Left lung (tissue), 14 donors: Measurements from ENCODE around the gene AKAP7. TPM values are rescaled to one million over a fixed set of nuclear protein-coding genes. Genes with fewer than 3 reads are reported as not detected.
"Not testable (repeated sequence)": the region's sequence is repeated elsewhere in the genome, so short reads cannot be mapped to it uniquely, and the experiment has no call there.

Experiments
- ATAC-seq: fragments of 200-7000 bp; cut with Tn5 transposase; one replicate; pipeline ENCODE4 v1.9.1; 2020; ENCODE audit warnings: moderate library complexity
- DNase-seq, 4 donors: peaks; one replicate each; pipeline ENCODE4 v3.0.0-alpha.2; 2013 to 2020
- H3K27ac ChIP-seq, 2 donors: fragments of 200-600 bp; sonication (generic) in 1 of 2; one replicate each; pipeline versions ENCODE4 v1.5.0 to v1.8.0; 2020 to 2021
- H3K27me3 ChIP-seq, 2 donors: fragments of 200-600 bp; sonication (generic) in 1 of 2; one replicate each; pipeline versions ENCODE4 v1.5.0 to v1.8.0; 2020 to 2021
- H3K36me3 ChIP-seq, 2 donors: fragments of 200-600 bp; sonication (generic) in 1 of 2; one replicate each; pipeline versions ENCODE4 v1.5.0 to v1.8.0; 2020 to 2021
- H3K4me1 ChIP-seq, 2 donors: fragments of 200-600 bp; one replicate each; pipeline ENCODE4 v1.8.0; 2021
- H3K4me3 ChIP-seq, 2 donors: fragments of 200-600 bp; sonication (generic) in 1 of 2; one replicate each; pipeline versions ENCODE4 v1.5.0 to v1.8.0; 2020 to 2021; ENCODE audit warnings: mild to moderate bottlenecking in 1 of 2
- H3K9me3 ChIP-seq, 2 donors: fragments of 200-600 bp; sonication (generic) in 1 of 2; one replicate each; pipeline versions ENCODE4 v1.5.0 to v1.8.0; 2020 to 2021
- CTCF ChIP-seq, 2 donors: fragments of 200-600 bp; sonication (generic) in 1 of 2; IDR thresholded peaks; one replicate each; pipeline versions ENCODE4 v1.5.0 to v1.8.0; 2021; ENCODE audit warnings: antibody characterized with exemption in 2 of 2
- intact Hi-C, 2 donors: fragments of 100-400 bp; cut with DNase I; formaldehyde crosslinking; loops; one replicate each; pipeline versions ENCODE4 v1.11.2 to v1.14.2; 2022
- long read RNA-seq, 12 donors: library from polyadenylated mRNA in 2 of 12; unstranded in 2 of 12; transcript quantifications; one replicate each; pipeline ENCODE4 v2.0.0 and lab custom pipeline, GENCODE V29; 2019 to 2026
- polyA plus RNA-seq, 6 donors: library from polyadenylated mRNA; unstranded; fragments of 120-200 nt; gene quantifications; one replicate each; pipeline ENCODE4 v1.2.1, GENCODE V29; 2013; ENCODE audit not compliant: insufficient read length in 6 of 6
- total RNA-seq, 2 donors: library from RNA; stranded (reverse); fragmentation: NEBNext Ultra II Directional; extraction: Animal tissue kit (Norgen Biotek cat#: 25700); gene quantifications; one replicate each; pipeline ENCODE4 v1.2.1, GENCODE V29; 2021
- donor health status: DM: no; HTN: yes; CAD: no.
- donor health status: DM: no; HTN: no; CAD: no.

The AKAP7 gene
- total RNA-seq (10 to 100 TPM in 1 of 2 donors, 1 to 10 TPM in 1; 9.3 to 12.1 TPM), polyA plus RNA-seq (10 to 100 TPM; 20.8 to 28.2 (median 22.3) TPM)
- long read RNA-seq, donor 1, transcript AKAP7-202 (2 exons, 2,461 nt) = major isoform, 6 of 9 reads
- long read RNA-seq, donor 1, partial matches to known transcripts = 0 of 9 reads
- long read RNA-seq, donor 1, other reads (novel, unspliced or antisense) = 0 of 9 reads
- long read RNA-seq, donor 2, transcript AKAP7-202 (2 exons, 2,461 nt) = major isoform, 5 of 5 reads
- long read RNA-seq, donor 2, partial matches to known transcripts = 0 of 5 reads
- long read RNA-seq, donor 2, other reads (novel, unspliced or antisense) = 0 of 5 reads
- long read RNA-seq, donor 3, partial matches to known transcripts = 0 of 4 reads
- long read RNA-seq, donor 3, other reads (novel, unspliced or antisense) = 0 of 4 reads
- long read RNA-seq, donor 4, partial matches to known transcripts = 1 of 5 reads
- long read RNA-seq, donor 4, other reads (novel, unspliced or antisense) = 2 of 5 reads
- long read RNA-seq, donor 5, transcript AKAP7-202 (2 exons, 2,461 nt) = major isoform, 10 of 12 reads
- long read RNA-seq, donor 5, partial matches to known transcripts = 0 of 12 reads
- long read RNA-seq, donor 5, other reads (novel, unspliced or antisense) = 0 of 12 reads
- long read RNA-seq, donor 6, partial matches to known transcripts = 12 of 17 reads
- long read RNA-seq, donor 6, other reads (novel, unspliced or antisense) = 0 of 17 reads
- long read RNA-seq, donor 7, transcript AKAP7-202 (2 exons, 2,461 nt) = major isoform, 5 of 5 reads
- long read RNA-seq, donor 7, partial matches to known transcripts = 0 of 5 reads
- long read RNA-seq, donor 7, other reads (novel, unspliced or antisense) = 0 of 5 reads
- long read RNA-seq, donor 8, partial matches to known transcripts = 9 of 13 reads
- long read RNA-seq, donor 8, other reads (novel, unspliced or antisense) = 0 of 13 reads
- long read RNA-seq, donor 9 = 0 reads
- long read RNA-seq, donor 10, partial matches to known transcripts = 5 of 5 reads
- long read RNA-seq, donor 10, other reads (novel, unspliced or antisense) = 0 of 5 reads
- long read RNA-seq, donor 11, transcript AKAP7-202 (2 exons, 2,461 nt) = major isoform, 23 of 69 reads
- long read RNA-seq, donor 11, partial matches to known transcripts = 44 of 69 reads
- long read RNA-seq, donor 11, other reads (novel, unspliced or antisense) = 0 of 69 reads
- long read RNA-seq, donor 12, transcript AKAP7-202 (2 exons, 2,461 nt) = major isoform, 8 of 9 reads
- long read RNA-seq, donor 12, partial matches to known transcripts = 0 of 9 reads
- long read RNA-seq, donor 12, other reads (novel, unspliced or antisense) = 0 of 9 reads

GRCh38 chr6:131135244-131136020 lies at the start of gene AKAP7:
Gene AKAP7, plus strand, starts transcription at chr6:131135467. Its CDS starts 297 bp downstream, at chr6:131135764.
- no peaks in the 10 kb centered on the region for H3K27me3 ChIP-seq
- H3K4me3 ChIP-seq = peak within 1 kb of the TSS; percentile 68 to 77
- ATAC-seq (peak; percentile 92), DNase-seq (peak; percentile 75 to 94 (median 77))
- no peak for TF ChIP-seq CTCF (IDR thresholded peaks at IDR 0.05)
- intact Hi-C loops = no loop called here
- no peaks in the 10 kb centered on the region for H3K36me3 ChIP-seq
- H3K4me1 ChIP-seq = peaks cover 0 to 23% of the 10 kb centered on the region in 2 donors
- peak within 1 kb of the TSS; percentile 83 to 95 for H3K27ac ChIP-seq
- H3K9me3 ChIP-seq = no peaks in the 10 kb centered on the region

DNA sequence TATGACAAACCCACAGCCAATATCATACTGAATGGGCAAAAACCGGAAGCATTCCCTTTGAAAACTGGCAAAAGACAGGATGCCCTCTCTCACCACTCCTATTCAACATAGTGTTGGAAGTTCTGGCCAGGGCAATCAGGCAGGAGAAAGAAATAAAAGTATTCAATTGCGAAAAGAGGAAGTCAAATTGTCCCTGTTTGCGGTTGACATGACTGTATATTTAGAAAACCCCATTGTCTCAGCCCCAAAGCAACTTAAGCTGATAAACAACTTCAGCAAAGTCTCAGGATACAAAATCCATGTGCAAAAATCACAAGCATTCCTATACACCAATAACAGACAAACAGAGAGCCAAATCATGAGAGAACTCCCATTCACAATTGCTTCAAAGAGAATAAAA lies 44.9 kb upstream of the AKAP7 start:
- H3K27ac ChIP-seq, H3K36me3 ChIP-seq, intact Hi-C loops, H3K4me3 ChIP-seq, H3K4me1 ChIP-seq, ATAC-seq, DNase-seq, H3K27me3 ChIP-seq: not testable (repeated sequence)
- peaks cover 0 to 28% of the 10 kb centered on the region in 2 donors for H3K9me3 ChIP-seq

GRCh38 chr6:131091944-131092343 lies 43.3 kb upstream of the AKAP7 start:
- intact Hi-C loops, H3K4me1 ChIP-seq, DNase-seq, ATAC-seq, H3K27ac ChIP-seq, H3K27me3 ChIP-seq, H3K36me3 ChIP-seq, H3K4me3 ChIP-seq: not testable (repeated sequence)
- H3K9me3 ChIP-seq = peaks cover 0 to 25% of the 10 kb centered on the region in 2 donors

- Histone ChIP-seq H3K9me3 (peaks cover 0 to 20% of the 10 kb centered on the region in 2 donors), H3K36me3 (no peaks in the 10 kb centered on the region), H3K4me3 (no peak overlapping the region), H3K27me3 (no peaks in the 10 kb centered on the region), H3K4me1 (no peaks in the 10 kb centered on the region), H3K27ac (no peak overlapping the region)
- DNase-seq (no peak), ATAC-seq (no peak)
- intact Hi-C loops = no loop called here
- TF ChIP-seq CTCF (IDR thresholded peaks at IDR 0.05) = no peak
Observed at GRCh38 chr6:131093334-131093733, 41.9 kb upstream of the AKAP7 start.

DNA sequence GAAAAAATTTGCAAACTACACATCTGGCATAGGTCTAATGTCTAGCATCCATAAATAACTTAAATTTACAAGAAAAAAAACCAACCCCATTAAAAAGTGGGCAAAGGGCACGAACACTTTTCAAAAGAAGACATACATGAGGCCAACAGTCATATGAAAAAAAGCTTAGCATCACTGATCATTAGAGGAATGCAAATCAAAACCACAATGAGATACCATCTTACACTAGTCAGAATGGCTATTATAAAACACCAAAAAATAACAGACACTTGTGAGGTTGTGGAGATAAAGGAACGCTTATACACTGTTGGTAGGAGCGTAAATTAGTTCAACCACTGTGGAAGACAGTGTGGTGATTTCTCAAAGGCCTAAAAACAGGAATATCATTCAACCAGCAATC lies 38.5 kb upstream of the AKAP7 start:
- Histone ChIP-seq H3K27me3 (no peaks in the 10 kb centered on the region), H3K4me1 (no peaks in the 10 kb centered on the region)
- no peak for ATAC-seq

More for the DNA sequence above, 38.5 kb upstream of the AKAP7 start:
- Histone ChIP-seq H3K9me3 (peaks cover 0 to 19% of the 10 kb centered on the region in 2 donors), H3K4me3 (no peak overlapping the region), H3K27ac (no peak overlapping the region), H3K36me3 (no peaks in the 10 kb centered on the region)
- DNase-seq = no peak
- intact Hi-C loops = no loop called here
- no peak for TF ChIP-seq CTCF (IDR thresholded peaks at IDR 0.05)
